ENCODE measurements around the gene PDE7B.

Gene PDE7B

DNA sequence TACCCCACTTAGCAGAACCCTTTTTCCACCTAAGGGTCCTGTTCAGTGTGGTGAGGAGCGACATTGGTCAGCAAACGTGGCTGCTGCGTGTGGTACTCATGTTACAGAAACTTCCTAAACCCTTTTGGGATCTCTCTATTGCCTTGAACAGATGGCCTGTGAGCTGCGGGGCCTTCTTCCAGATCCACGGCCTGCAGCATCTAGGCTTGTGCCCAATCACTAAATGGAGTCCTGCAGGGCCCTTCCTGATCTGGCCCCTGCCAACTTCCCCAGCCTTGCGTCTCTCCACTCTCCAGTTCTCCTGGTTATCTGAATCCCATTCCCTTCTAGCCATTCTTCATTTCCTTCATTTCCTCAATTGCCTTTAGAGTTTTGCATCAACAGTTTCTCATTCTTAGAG, 85.6 kb downstream of the PDE7B start:
- DNase-seq: no peak

DNA sequence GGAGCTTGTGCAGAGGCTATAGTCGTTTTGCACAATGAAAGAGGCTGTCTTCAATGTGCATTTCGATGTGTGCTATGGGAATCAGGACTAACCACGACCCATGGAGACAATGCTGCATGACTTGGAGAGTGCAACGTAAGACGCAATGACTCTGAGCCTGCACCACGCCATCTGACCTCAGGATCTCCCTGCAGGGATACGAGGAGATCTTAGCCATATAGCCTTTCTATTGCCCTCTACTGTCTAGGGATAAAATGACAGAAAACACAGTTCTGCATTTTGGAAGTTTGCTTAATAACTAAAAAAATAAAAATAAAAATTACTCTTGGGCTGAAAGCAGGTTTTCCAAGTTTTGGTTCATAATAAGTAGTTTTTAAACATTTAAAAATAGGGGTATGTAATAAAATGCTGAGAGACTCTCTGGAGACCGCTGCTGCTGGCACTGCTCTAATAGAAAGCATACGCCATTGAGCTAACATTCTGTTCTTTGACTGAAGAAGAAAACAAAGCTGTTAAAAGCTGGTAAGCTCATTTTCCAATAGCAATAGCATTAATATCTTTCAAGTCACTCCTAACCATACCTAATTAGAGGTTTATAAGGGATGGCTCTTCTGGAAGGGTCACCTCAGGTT, 87.2 kb downstream of the PDE7B start:
- no peak for DNase-seq

DNA sequence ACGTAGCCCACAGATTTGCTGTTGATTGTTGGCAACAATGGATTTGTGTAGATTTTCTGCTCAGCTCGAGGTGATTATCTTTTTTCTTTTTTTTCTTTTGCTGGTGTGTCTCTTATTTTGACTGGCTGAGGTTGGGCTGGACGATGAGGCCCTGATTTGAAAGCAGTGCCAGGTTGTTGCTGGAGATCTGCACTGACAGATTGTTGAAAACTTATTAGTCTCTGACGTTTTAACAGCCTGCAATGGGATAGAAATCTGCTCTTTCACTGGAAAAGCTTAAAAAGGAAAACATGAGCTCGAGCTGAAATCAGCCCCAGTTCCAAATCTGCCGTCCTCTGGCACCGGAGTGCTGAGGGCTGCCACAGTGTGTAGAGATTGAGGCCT, 87.7 kb downstream of the PDE7B start:
- no peak for DNase-seq

DNA sequence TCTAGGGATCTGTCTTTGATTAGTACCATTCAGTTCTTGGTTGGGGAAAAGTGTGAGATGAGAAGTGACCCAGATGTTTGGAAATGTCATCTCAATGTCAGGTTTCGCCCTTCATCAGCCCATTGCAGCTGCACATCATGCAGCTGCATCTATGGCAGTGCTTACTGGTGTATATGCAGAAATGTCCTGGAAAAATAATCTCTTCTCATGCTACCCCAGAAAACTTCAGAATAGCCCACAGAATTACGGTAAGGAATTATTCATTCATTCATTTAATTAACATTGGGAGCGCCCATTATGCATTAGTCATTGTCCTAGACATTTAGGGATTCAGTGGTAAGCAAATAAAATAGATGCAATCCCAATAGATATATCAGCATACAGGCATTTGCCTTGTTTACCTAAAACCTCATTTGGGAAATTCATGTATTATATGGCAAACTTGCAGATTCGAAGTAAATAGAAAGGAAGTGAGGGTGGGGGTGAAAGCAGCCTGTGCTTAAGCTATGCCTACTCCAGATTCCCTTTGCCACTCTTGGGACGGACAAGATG, 89.2 kb downstream of the PDE7B start:
- DNase-seq: no peak

DNA sequence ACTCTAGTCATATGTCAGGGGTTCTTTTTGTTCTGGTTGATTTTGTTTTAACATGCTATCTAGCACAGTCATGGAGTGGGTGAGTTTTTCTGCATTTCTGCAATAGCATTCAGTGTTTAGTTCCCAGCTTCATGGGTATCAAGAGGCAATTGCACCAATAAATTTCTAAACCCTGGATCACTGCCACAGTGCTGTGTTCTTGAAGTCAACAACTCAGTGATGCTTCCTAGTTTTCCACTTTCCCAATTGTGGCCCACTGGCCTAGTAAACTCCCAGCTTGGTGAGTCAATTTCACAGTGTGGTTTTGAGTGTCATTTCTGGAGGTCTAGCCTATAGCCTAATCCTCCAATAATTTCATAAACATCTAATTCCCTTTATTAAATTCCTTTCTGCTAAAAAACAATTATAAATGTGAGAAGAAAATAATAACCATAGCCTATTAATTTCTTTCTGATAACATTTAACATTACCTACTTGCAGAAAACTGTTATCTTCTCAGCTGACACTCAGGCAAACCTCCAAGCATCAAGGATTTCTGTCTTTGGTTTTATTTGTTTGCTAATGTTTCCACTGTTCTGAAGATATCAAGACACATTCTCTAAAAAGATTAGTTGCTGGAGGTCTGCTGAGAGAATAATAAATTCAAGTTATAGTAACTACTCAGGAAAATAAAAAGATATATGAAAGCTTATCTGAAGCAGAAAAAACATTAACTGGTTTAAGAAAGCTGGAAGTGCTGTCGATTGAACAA, 89.9 kb downstream of the PDE7B start:
- DNase-seq: no peak

DNA sequence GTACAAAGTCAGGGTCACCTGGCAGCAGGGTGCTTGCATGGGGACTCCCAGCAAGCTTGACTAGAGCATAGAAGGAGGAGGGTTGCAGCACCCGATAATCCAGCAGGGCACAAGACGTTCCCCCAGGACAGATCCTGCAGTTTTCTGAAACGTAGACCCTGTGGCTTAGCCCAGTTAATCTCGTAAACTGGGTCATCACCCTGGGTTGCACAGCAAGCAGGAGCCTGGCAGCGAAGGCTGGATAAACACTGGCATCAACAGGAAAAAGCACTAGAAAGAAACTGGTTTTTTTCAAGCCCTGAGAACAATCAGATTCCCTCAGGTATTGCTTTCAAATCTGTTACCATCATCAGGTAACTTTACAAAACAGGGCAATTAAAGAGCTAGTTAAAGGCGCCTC, 92.6 kb downstream of the PDE7B start:
- no peak for DNase-seq

DNA sequence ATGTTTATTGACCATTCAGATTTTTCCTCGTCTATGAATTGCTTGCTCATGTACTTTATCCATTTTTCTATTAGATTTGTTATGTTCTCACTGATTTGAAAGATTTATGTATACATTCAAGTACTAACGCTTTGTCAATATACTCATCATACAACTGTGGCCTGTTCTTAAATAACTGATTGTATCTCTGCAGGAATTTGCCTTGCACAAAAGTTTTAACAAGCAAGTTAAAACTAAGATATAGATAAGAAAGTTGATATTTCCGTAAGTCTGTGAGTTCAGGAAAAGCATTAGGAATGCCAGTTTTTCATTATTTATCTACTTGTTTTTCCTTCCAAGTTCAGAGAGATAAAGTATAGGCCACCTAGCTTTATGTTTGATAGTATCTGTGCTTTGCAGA, 95.2 kb downstream of the PDE7B start:
- no peak for DNase-seq

DNA sequence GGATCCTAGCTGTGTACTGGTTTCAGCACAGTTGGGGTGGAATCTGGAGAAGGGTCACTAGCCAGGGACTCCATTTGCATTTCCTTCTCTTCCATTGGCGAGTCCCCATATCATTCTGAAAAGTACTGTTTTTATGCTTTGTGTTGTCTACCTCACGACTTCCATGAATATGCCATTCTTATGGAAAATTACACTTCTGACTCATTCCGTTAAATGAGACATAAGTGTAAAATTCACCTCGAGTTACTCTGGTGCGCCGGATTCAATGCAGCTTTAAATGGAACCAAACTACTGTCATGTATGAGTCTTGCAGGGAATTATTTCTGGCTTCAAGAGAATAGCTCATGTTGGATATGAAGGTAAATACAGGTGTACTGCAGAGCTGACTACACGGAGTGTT, 99.2 kb downstream of the PDE7B start:
- DNase-seq: no peak

DNA sequence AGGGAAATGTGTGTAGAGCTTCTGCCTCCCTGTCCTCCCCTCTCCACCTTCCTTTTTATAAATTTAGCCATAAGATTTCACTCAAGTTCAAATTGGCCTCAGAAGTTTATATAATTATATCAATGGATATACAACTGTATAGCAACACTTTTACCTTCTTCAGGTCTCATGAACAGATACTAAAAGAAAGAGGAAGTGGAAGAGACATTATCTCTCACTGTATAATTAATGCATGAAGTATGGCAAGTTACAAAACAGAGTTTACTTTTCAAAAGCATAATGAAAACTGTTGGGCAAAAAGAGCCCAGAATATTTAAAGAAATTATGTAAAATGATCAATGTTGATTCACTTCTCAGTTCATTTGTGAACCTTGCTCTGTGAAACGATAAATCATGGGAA, 99.7 kb downstream of the PDE7B start:
- no peak for DNase-seq

DNA sequence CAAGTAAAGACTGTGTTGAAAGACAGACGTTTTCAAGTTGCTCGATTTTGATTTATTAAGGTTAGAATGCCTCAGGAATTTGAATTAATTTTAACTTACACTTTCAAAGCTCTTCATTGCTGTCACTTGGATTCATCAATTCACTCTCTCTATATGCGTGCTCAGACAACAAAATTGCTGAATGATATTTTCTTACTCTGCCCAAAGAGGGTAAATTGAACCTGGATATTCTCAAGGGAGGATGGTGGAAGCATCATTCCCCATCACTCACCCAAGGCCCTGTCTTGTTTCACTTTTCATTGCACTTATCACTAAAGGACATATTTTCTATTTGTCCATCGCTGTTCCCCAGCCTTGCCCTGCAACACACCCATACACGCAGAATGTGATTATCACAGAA, 102.3 kb downstream of the PDE7B start:
- no peak for DNase-seq

DNA sequence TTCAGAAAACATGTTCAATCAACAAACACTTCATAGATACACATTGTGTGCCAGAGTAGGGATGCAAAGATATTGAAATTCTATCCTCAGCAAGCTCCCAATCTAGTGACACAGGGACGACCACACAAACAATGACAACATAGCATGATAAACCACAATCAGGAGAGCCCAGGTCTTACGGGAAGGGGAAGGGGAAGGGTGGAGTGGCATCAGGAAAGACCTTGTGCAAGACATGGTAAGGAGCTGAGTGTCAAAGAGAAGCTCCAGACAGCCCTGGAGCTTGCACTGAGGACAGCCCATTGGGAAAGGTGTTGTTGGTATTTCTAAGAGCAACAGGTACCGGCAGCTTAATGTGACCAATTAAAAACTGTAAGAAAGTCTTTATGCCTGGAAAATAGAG, 103.6 kb downstream of the PDE7B start:
- no peak for DNase-seq

DNA sequence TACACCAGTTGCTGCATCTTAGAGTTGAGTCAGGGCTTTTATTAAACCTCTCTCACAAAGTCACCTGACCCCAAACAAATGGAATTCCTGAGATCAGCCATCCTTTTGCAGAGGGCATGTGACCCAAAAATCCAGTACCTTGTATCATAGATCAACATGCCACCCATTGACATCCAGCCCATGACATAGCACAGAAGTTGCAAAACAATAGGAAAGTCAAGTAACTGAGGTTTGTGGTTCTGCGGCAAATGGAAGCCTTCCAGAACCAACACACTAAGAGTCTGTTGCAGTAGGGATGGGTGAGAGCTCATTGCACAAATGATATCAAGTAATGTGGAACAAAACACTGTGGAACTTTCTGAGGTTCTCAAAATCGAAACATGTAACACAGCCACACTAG, 111.2 kb downstream of the PDE7B start:
- no peak for DNase-seq

DNA sequence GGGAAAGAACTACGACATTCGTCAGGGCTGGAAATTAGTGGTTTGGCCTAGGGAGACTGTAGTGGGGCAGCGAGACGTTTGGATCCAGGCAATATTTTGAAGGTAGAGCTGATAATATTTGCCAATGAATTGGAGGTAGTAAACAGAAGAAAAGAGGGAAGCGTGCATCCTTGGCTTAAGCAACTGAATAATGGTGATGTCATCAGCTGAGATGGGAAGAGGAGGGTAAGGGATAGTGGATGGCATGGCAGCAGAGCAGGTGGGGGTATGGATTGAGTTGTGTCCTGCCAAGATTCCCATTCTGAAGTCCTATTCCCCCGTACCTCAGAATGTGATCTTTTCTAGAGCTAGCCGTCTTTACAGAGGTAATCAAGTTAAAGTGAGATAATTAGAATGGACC, 119.2 kb downstream of the PDE7B start:
- no peak for DNase-seq

DNA sequence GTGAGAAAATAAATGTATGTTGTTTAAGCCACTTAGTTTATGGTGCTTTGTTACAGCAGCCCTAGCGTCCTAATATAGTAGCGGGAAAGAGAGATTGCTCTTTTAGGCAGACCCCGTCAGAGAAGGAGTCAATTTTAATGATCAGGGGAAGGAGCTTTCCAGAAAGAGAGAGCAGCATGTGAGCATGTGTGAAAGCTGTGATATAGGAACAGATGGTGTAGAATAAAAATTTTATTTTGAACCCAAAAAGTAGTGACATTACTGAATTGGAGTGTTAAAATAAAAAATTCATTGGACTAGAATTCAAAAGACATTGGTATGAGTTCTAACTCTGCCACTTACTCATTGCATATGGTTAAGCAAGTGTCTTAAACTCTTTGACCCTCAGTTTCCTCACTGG, 119.8 kb downstream of the PDE7B start:
- DNase-seq: no peak

DNA sequence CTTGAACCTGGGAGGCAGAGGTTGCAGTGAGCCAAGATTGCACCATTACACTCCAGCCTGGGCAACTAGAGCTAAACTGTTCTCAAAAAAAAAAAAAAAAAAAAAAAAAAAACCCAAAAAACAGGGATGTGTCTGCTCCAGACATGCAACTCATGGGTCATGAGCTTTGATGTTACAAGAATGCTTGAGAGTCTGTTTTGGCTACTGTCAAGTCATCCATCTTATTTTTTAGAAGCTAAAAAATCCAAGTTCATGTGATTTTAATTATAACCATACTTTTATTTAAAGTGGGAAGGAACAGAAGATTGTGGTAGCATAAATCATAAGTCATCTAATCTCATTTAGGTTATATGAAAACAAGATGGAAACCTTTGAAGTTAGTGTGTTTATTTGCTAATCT, 120.6 kb downstream of the PDE7B start:
- DNase-seq: no peak

DNA sequence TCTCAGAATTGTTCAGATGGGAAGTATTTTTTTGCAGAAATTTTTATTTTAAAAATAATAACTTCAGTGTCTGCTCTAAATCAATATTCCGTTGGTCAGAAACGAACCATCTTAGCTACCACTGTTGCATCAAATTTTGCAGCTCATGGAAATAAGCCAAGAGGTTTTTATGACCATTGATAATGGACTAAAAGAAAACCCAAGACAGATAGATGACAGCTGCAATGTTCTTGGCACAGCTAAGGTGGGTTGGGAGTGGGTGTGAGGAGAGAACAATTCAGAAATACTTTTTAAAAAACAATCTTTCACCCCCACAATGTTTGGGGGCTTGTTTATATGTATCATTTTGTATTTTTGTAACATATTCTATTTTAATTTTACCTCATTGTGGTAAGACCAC, 121.1 kb downstream of the PDE7B start:
- no peak for DNase-seq

DNA sequence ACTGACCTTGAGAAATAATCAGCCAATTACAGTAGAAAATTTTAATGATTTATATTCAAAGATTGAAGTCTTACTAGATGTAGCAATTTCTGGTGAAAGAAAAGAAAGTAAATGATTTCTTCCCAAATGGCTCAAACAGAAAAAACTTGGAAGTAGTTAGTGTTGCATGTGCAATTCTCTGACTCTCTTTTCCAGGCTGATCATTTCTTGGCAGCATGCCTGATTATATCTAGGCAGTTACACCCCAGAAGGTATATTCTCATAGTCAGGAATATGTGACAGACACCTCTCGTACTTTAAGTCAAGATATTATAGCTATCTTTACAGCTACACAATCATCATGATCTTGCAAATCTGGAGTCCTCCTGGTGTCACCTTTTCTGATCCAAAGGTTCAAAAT, 122.9 kb downstream of the PDE7B start:
- DNase-seq: no peak

DNA sequence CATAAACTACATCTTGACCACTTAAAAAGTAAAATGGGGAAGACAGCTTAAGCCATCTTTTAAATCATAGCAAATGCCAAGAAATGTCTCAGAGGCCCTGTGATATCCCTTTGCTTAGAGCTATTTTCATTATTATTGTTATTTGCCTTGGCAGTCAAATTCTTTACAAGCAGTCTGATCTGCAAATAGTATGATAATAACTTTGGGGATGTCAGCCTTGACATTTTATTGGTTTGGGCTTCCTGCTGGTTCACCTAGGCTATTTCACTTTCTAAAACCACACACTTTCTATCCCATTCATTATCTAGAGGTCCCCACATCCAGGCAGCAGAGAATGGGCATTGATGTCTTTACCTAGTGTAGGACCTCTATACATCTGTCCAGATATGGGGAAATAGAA, 125.1 kb downstream of the PDE7B start:
- DNase-seq: no peak

DNA sequence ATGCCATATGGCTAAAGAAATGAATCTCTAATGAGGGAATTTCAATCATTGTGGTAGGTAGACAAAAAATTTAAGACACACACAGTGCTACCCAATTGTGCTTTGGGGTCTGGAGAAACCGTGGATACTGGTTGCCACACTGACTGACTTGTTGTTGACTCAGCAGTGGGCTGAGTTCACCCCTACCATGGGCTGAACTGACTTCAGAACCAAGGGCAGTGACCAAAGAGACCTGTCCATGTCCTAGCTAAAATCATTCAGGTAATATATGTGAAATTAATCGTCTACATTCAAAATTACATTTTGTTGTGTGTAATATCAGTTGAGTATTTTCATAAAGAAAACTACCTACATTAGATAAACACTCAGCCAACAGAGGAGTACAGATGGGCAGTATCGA, 131.6 kb downstream of the PDE7B start:
- no peak for DNase-seq

DNA sequence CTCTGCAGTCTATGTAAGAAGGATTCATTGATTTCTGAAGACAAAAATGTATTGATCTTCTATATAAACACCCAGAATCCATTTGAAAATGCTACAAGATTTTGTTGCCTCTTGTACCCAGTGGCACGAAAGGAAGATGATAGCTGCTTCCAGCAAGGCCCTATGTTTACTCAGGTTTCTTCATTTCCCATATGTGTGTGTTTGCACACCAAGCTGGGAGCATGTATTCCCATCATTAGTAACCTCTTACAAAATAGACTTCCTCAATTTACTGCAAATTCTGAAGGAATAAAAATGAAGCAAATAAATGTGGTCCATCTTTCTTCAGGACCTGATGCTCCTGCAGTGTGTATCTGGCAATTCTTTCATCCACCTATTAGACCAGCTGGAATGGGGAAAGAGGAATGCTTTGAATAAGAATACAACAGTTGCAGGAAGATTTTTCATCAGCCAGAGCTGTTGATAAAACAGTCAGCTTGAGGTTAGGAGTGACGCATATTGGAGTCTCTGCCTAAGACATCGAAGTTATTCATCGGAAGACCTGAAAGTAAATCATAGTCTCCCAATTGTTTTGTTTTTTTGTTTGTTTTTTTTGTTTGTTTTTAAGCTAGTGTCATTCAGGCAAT, 132.3 kb downstream of the PDE7B start:
- DNase-seq: no peak

DNA sequence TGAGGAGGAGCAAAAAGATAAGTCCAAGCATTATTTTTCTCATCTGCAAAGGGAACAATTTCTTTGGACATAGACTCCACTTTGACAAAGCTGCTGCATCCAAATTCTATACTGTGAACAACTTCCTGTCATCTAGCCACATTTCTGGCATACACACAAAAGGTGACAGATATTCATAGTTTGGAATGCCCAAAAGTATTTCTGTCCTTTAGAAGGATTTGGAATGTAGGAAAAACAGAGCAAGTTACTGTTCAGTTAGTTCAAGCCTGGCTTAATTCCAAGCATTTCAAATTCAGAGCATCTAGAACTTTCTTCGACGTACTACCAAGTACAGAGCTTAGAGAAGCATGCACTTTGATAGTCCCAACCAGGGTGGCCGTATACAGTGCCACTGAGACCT, 134.0 kb downstream of the PDE7B start:
- no peak for DNase-seq

DNA sequence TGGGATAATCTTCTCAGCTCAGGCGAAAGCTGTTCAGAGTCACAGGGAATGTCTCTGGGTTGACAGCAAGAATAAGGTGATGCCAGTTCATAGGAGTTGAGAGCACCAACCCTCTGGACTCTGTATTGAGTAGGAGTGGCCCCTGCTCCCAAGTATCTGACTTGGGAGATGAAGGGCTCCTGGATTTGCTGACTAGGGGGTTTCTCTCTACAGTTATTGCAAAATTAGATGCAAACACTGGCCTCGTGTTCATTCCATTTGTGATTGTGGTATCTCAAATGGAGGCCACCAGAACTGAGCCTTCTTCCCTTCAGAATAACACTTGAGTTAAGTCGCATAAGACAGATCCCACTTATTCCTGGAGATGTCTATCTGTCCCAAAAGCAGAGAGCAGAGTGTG, 135.7 kb downstream of the PDE7B start:
- DNase-seq: no peak

DNA sequence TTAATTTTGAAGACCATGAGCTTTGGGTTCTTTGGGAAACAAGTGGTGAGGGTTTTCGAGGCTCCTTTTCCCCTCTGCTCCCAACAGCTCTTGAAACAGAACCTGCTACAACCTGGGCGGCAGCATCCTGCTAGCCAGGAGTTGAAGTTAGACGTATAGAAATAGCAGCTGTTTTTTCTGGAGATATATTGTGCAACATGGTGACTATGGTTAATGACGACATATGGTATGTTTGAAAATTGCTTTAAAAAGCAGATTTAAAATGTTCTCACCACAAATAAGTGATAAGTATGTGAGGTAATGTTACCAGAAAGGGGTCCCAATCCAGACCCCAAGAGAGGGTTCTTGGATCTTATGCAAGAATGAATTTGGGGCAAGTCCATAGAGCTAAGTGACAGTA, 138.9 kb downstream of the PDE7B start:
- DNase-seq: no peak

DNA sequence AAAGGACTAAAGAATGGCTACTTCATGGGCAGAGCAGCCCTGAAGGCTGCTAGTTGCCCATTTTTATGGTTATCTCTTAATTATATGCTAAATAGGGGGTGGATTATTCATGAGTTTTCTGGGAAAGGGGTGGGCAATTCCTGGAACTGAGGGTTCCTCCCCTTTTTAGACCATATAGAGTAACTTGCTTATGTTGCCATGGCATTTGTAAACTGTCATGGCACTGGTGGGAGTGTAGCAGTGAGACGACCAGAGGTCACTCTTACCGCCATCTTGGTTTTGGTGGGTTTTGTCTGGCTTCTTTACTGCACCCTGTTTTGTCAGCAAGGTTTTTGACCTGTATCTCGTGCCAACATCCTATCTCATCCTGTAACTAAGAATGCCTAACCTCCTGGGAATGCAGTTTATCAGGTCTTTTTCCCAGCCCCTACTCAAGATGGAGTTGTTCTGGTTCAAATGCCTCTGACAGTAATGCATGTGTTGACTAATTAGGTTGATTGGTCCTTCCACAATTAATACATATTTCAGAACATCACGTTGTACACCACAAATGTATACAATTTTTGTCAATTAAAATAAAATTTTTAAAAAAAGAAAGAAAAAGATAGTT, 139.5 kb downstream of the PDE7B start:
- DNase-seq: no peak
